ENCODE data around the gene MATN1.

- TF ChIP-seq NR2F2 (IDR thresholded peaks at IDR 0.05) (no peak), RAD21 (IDR thresholded peaks at IDR 0.05) (no peak), FOXA2 (IDR thresholded peaks at IDR 0.05) (no peak), YY1 (IDR thresholded peaks at IDR 0.05) (no peak), TAF1 (conservative IDR thresholded peaks at IDR 0.05) (no peak), FOXA1 (IDR thresholded peaks at IDR 0.05) (no peak)
- TF ChIP-seq, protein P1, sequence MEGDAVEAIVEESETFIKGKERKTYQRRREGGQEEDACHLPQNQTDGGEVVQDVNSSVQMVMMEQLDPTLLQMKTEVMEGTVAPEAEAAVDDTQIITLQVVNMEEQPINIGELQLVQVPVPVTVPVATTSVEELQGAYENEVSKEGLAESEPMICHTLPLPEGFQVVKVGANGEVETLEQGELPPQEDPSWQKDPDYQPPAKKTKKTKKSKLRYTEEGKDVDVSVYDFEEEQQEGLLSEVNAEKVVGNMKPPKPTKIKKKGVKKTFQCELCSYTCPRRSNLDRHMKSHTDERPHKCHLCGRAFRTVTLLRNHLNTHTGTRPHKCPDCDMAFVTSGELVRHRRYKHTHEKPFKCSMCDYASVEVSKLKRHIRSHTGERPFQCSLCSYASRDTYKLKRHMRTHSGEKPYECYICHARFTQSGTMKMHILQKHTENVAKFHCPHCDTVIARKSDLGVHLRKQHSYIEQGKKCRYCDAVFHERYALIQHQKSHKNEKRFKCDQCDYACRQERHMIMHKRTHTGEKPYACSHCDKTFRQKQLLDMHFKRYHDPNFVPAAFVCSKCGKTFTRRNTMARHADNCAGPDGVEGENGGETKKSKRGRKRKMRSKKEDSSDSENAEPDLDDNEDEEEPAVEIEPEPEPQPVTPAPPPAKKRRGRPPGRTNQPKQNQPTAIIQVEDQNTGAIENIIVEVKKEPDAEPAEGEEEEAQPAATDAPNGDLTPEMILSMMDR (IDR thresholded peaks at IDR 0.05; ENCODE audit: low read depth, low read length, missing input control) = no peak
- TF ChIP-seq, protein P2, sequence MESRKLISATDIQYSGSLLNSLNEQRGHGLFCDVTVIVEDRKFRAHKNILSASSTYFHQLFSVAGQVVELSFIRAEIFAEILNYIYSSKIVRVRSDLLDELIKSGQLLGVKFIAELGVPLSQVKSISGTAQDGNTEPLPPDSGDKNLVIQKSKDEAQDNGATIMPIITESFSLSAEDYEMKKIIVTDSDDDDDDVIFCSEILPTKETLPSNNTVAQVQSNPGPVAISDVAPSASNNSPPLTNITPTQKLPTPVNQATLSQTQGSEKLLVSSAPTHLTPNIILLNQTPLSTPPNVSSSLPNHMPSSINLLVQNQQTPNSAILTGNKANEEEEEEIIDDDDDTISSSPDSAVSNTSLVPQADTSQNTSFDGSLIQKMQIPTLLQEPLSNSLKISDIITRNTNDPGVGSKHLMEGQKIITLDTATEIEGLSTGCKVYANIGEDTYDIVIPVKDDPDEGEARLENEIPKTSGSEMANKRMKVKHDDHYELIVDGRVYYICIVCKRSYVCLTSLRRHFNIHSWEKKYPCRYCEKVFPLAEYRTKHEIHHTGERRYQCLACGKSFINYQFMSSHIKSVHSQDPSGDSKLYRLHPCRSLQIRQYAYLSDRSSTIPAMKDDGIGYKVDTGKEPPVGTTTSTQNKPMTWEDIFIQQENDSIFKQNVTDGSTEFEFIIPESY (IDR thresholded peaks at IDR 0.05) = no peak
Measured at GRCh38 chr1:30733493-30733892, 10.1 kb upstream of the MATN1 start.
